Transverse colon (tissue), 4 donors: ENCODE data around the gene GABARAP.
"Not testable (repeated sequence)": the region's sequence is repeated elsewhere in the genome, so short reads cannot be mapped to it uniquely, and the experiment has no call there.

Source experiments
- CTCF ChIP-seq, 5 experiments: fragments of 200-600 bp in 3 of 5; fragments of 450-650 bp in 2 of 5; sonication (generic) in 3 of 5; IDR thresholded peaks; 1 replicate in 2 of 5; 2 replicates in 3 of 5; pipeline ENCODE4 v1.5.1; 2016 to 2017; ENCODE audit warnings: antibody characterized with exemption in 5 of 5, inconsistent platforms in 3 of 5, mild to moderate bottlenecking in 2 of 5, moderate library complexity in 1 of 5
- EP300 ChIP-seq: sonication (generic); formaldehyde crosslinking; IDR thresholded peaks from one replicate; pipeline ENCODE4 v1.6.1; 2017; ENCODE audit warnings: antibody characterized with exemption, low read depth
- POLR2A ChIP-seq: fragments of 450-650 bp; IDR thresholded peaks from one replicate; pipeline ENCODE4 v1.6.1; 2016; ENCODE audit warnings: antibody characterized with exemption, mild to moderate bottlenecking, moderate library complexity
- POLR2AphosphoS5 ChIP-seq, 3 donors: sonication (generic); formaldehyde crosslinking; IDR thresholded peaks; one replicate each; pipeline ENCODE4 v1.6.1; 2016; ENCODE audit warnings: antibody characterized with exemption in 3 of 3

- TF ChIP-seq CTCF (IDR thresholded peaks at IDR 0.05); EP300; POLR2AphosphoS5 (IDR thresholded peaks at IDR 0.05); POLR2A: not testable (repeated sequence)
Measured at GRCh38 chr17:7243838-7244237, 1.6 kb upstream of the GABARAP start.
